RCC 7860 (cell line): Measurements from ENCODE around the gene SH3PXD2A.
A peak's percentile ranks its signal among the peaks of the same experiment; 100 is the strongest.

Experiments
- DNase-seq: peaks from one replicate; pipeline ENCODE4 v3.0.0-alpha.2; 2015; ENCODE audit warnings: low spot score
- FAIRE-seq: peaks from 2 replicates; lab custom pipeline; 2012; peaks lifted over from hg19 to GRCh38; lab: Jason Lieb, UNC

SH3PXD2A gene

GRCh38 chr10:103855424-103855823 lies at the start of gene SH3PXD2A:
TSS of gene SH3PXD2A (minus strand) at chr10:103855576. CDS start at chr10:103855266, 310 bp downstream.
- no peak for DNase-seq
- FAIRE-seq = no peak

GRCh38 chr10:103901299-103901698 lies 45.9 kb upstream of the SH3PXD2A start:
- no peak for DNase-seq

GRCh38 chr10:103899312-103899711 lies 43.9 kb upstream of the SH3PXD2A start:
- FAIRE-seq = no peak
- DNase-seq = no peak

More at GRCh38 chr10:103901299-103901698, 45.9 kb upstream of the SH3PXD2A start:
- FAIRE-seq = no peak

GRCh38 chr10:103897241-103897774 lies 41.9 kb upstream of the SH3PXD2A start:
- no peak for DNase-seq
- FAIRE-seq = no peak

GRCh38 chr10:103896225-103896624 lies 40.8 kb upstream of the SH3PXD2A start:
- no peak for DNase-seq
- no peak for FAIRE-seq

- peak; percentile 75 for DNase-seq
- FAIRE-seq = peak; percentile 59
Observed at GRCh38 chr10:103895411-103896186, 40.2 kb upstream of the SH3PXD2A start.

GRCh38 chr10:103894441-103894864 lies 39.1 kb upstream of the SH3PXD2A start:
- no peak for FAIRE-seq
- DNase-seq = no peak

- no peak for DNase-seq
- FAIRE-seq = no peak
Observed at GRCh38 chr10:103893817-103894216, 38.4 kb upstream of the SH3PXD2A start.

GRCh38 chr10:103892181-103892580 lies 36.8 kb upstream of the SH3PXD2A start:
- no peak for FAIRE-seq
- no peak for DNase-seq

GRCh38 chr10:103890688-103891087 lies 35.3 kb upstream of the SH3PXD2A start:
- no peak for DNase-seq
- no peak for FAIRE-seq

- FAIRE-seq = no peak
- no peak for DNase-seq
Observed at GRCh38 chr10:103890194-103890658, 34.9 kb upstream of the SH3PXD2A start.

GRCh38 chr10:103889121-103889720 lies 33.8 kb upstream of the SH3PXD2A start:
- FAIRE-seq (no peak), DNase-seq (no peak)

- DNase-seq (peak; percentile 74), FAIRE-seq (peak; percentile 80)
Observed at GRCh38 chr10:103888113-103888841, 32.9 kb upstream of the SH3PXD2A start.

- DNase-seq (no peak), FAIRE-seq (no peak)
Observed at GRCh38 chr10:103885617-103886016, 30.2 kb upstream of the SH3PXD2A start.

- DNase-seq (peak; percentile 47), FAIRE-seq (peak; percentile 7)
Observed at GRCh38 chr10:103884681-103885139, 29.3 kb upstream of the SH3PXD2A start.

- no peak for DNase-seq
- FAIRE-seq = no peak
Observed at GRCh38 chr10:103882285-103883007, 27.1 kb upstream of the SH3PXD2A start.

GRCh38 chr10:103881416-103882284 lies 26.3 kb upstream of the SH3PXD2A start:
- FAIRE-seq = no peak

GRCh38 chr10:103879831-103880230 lies 24.5 kb upstream of the SH3PXD2A start:
- DNase-seq = no peak
- FAIRE-seq = no peak

More at GRCh38 chr10:103881416-103882284, 26.3 kb upstream of the SH3PXD2A start:
- DNase-seq = no peak

- DNase-seq (no peak), FAIRE-seq (no peak)
Observed at GRCh38 chr10:103879409-103879808, 24.0 kb upstream of the SH3PXD2A start.
